ENCODE measurements around the gene PCSK6.

GRCh38 chr15:101318839-101319238 is 170.7 kb downstream of the PCSK6 start:
- TF ChIP-seq CTCF (IDR thresholded peaks at IDR 0.05; ENCODE audit: low read length): no peak
- no peak for TF ChIP-seq EZH2phosphoT487 (IDR thresholded peaks at IDR 0.05; ENCODE audit: low read length)
- no peak for TF ChIP-seq EZH2 (optimal IDR thresholded peaks at IDR 0.05; ENCODE audit: low read depth, low read length)

Measured in MM.1S (cell line).